ENCODE measurements around the gene CPVL. TPM values are rescaled to one million over a fixed set of nuclear protein-coding genes. Genes with fewer than 3 reads are reported as not detected.

The CPVL gene
- total RNA-seq, 1 experiment from 2014 or later, result 26.9 TPM

- Histone ChIP-seq H3K9ac (ENCODE audit: extremely low read depth, insufficient read length, low read length) (no peak overlapping the region), H2BK20ac (ENCODE audit: low read depth, low read length, poor library complexity, severe bottlenecking) (no peak overlapping the region), H3K23ac (ENCODE audit: insufficient read length, low read depth, low read length) (no peak overlapping the region), H3K79me2 (ENCODE audit: insufficient read depth, low read length) (no peaks in the 10 kb centered on the region), H3K79me1 (ENCODE audit: insufficient read depth, low read depth, low read length, poor library complexity, severe bottlenecking) (no peaks in the 10 kb centered on the region), H2AK5ac (ENCODE audit: insufficient read length, low read length) (no peak overlapping the region), H2AFZ (ENCODE audit: low read length) (no peak overlapping the region), H2BK5ac (ENCODE audit: insufficient read length, low read length) (no peak overlapping the region), H3K27ac (ENCODE audit: insufficient read length, low read depth, low read length) (no peak overlapping the region), H4K20me1 (ENCODE audit: control insufficient read depth, insufficient read depth, insufficient read length) (no peaks in the 10 kb centered on the region), H4K91ac (ENCODE audit: insufficient read length, low read depth, low read length) (no peak overlapping the region), H3K4me2 (ENCODE audit: insufficient read depth, insufficient read length, low read length) (peak overlapping the region; percentile 53), H3K4me1 (ENCODE audit: insufficient read depth, low read length) (peaks cover 2% of the 10 kb centered on the region; the same call in 1 of the 2 replicates), H2BK15ac (ENCODE audit: low read depth, low read length) (no peak overlapping the region), H3K23me2 (ENCODE audit: insufficient read length, low read depth, low read length, poor library complexity, severe bottlenecking) (peaks cover 35% of the 10 kb centered on the region), H3K14ac (ENCODE audit: insufficient read depth, low read length) (peak overlapping the region; percentile 37; the same call in 1 of the 2 replicates), H3K9me3 (ENCODE audit: control insufficient read depth, low read depth, low read length) (no peaks in the 10 kb centered on the region), H3K4ac (ENCODE audit: low read depth, low read length) (no peak overlapping the region), H2BK120ac (ENCODE audit: low read depth, low read length, poor library complexity, severe bottlenecking) (no peak overlapping the region), H2BK12ac (ENCODE audit: insufficient read length, low read depth, low read length) (no peak overlapping the region), H3K27me3 (ENCODE audit: insufficient read depth, low read length) (peaks cover 11% of the 10 kb centered on the region; the same call in 1 of the 2 replicates), H3K18ac (ENCODE audit: insufficient read length, low read depth, low read length) (peak overlapping the region; percentile 14), H4K8ac (replicated peaks; ENCODE audit: insufficient read length, low read depth, low read length) (no peak overlapping the region), H4K5ac (ENCODE audit: insufficient read length, low read depth, low read length) (no peak overlapping the region), H3T11ph (ENCODE audit: low read length) (no peak overlapping the region), H3K56ac (ENCODE audit: insufficient read length, low read depth, low read length) (no peak overlapping the region)
- TF ChIP-seq, protein P1, sequence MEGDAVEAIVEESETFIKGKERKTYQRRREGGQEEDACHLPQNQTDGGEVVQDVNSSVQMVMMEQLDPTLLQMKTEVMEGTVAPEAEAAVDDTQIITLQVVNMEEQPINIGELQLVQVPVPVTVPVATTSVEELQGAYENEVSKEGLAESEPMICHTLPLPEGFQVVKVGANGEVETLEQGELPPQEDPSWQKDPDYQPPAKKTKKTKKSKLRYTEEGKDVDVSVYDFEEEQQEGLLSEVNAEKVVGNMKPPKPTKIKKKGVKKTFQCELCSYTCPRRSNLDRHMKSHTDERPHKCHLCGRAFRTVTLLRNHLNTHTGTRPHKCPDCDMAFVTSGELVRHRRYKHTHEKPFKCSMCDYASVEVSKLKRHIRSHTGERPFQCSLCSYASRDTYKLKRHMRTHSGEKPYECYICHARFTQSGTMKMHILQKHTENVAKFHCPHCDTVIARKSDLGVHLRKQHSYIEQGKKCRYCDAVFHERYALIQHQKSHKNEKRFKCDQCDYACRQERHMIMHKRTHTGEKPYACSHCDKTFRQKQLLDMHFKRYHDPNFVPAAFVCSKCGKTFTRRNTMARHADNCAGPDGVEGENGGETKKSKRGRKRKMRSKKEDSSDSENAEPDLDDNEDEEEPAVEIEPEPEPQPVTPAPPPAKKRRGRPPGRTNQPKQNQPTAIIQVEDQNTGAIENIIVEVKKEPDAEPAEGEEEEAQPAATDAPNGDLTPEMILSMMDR (conservative IDR thresholded peaks at IDR 0.05), result peak; percentile 69
- H3K27ac Mint-ChIP-seq, result no peak overlapping the region
- peak; percentile 90 for DNase-seq
- H3K4me1 Mint-ChIP-seq, result peaks cover 20 to 24% of the 10 kb centered on the region in 2 experiments
- peaks cover 0 to 6% (median 2%) of the 10 kb centered on the region in 3 experiments; a peak in 4 of 7 replicates for H3K36me3 Mint-ChIP-seq (ENCODE audit: insufficient read depth in 1 of 3, low read depth in 3 of 3)
- peaks cover 55% of the 10 kb centered on the region for H3K27me3 Mint-ChIP-seq (ENCODE audit: low read depth)
- WGBS (ENCODE audit: extremely low coverage, insufficient read length, low lambda C conversion rate), result no CpG with 5 or more reads among the region's 104 CpGs
- peak overlapping the region; percentile 58 to 70; a peak in 3 of 5 replicates for H3K4me3 Mint-ChIP-seq
- H3K9me3 Mint-ChIP-seq, result peaks cover 0 to 7% of the 10 kb centered on the region in 2 experiments; a peak in 1 of 5 replicates
Measured at GRCh38 chr7:28955718-28956607, 190.4 kb downstream of the CPVL start.

Data from H9 (cell line).